ENCODE data around the gene ACTMAP.

The ACTMAP gene

GRCh38 chr19:40701758-40702157 lies 48.5 kb downstream of the ACTMAP start:
- DNase-seq (ENCODE audit: low read depth in 1 of 2, low spot score in 1 of 2), result no peak

GRCh38 chr19:40700083-40700482 lies 50.2 kb downstream of the ACTMAP start:
- no peak for DNase-seq (ENCODE audit: low read depth in 1 of 2, low spot score in 1 of 2)

GRCh38 chr19:40697007-40697406 lies 53.3 kb downstream of the ACTMAP start:
- DNase-seq (ENCODE audit: low read depth in 1 of 2, low spot score in 1 of 2), result no peak

GRCh38 chr19:40695881-40696280 lies 54.4 kb downstream of the ACTMAP start:
- no peak for DNase-seq (ENCODE audit: low read depth in 1 of 2, low spot score in 1 of 2)

GRCh38 chr19:40693896-40694295 lies 56.4 kb downstream of the ACTMAP start:
- DNase-seq (ENCODE audit: low read depth in 1 of 2, low spot score in 1 of 2), result no peak

- no peak for DNase-seq (ENCODE audit: low read depth in 1 of 2, low spot score in 1 of 2)
Measured at GRCh38 chr19:40693150-40693788, 57.0 kb downstream of the ACTMAP start.

- no peak for DNase-seq (ENCODE audit: low read depth in 1 of 2, low spot score in 1 of 2)
Measured at GRCh38 chr19:40692212-40692551, 58.1 kb downstream of the ACTMAP start.

GRCh38 chr19:40691421-40692211 lies 58.7 kb downstream of the ACTMAP start:
- no peak for DNase-seq (ENCODE audit: low read depth in 1 of 2, low spot score in 1 of 2)
